Measurements from ENCODE around the gene EPSTI1.

- TF ChIP-seq POLR2AphosphoS5 (IDR thresholded peaks at IDR 0.05) (no peak), CTCF (IDR thresholded peaks at IDR 0.05) (no peak), EP300 (IDR thresholded peaks at IDR 0.05) (no peak)
Measured at GRCh38 chr13:42946927-42947326, 45.1 kb downstream of the EPSTI1 start.
